GM12875 (cell line): ENCODE results near the gene CLSTN2.

Experiments
- H3K4me3 ChIP-seq: one replicate; pipeline ENCODE4 v1.5.1; 2011; ENCODE audit warnings: low read depth, low read length, control low read depth
- CTCF ChIP-seq: IDR thresholded peaks from 2 replicates; pipeline ENCODE4 v1.5.1; 2011; ENCODE audit warnings: low read depth, mild to moderate bottlenecking, control low read depth, inconsistent platforms, low read length, moderate library complexity, borderline replicate concordance; ENCODE audit not compliant: insufficient read depth

CLSTN2 gene

GRCh38 chr3:140545197-140545596, 610.2 kb downstream of the CLSTN2 start:
- TF ChIP-seq CTCF: no peak
- H3K4me3 ChIP-seq: no peak overlapping the region

- no peak overlapping the region for H3K4me3 ChIP-seq
- TF ChIP-seq CTCF: no peak
Observed at GRCh38 chr3:140545756-140546155, 610.8 kb downstream of the CLSTN2 start.

- TF ChIP-seq CTCF: no peak
- no peak overlapping the region for H3K4me3 ChIP-seq
Observed at GRCh38 chr3:140546649-140547048, 611.7 kb downstream of the CLSTN2 start.

GRCh38 chr3:140552403-140552802, 617.4 kb downstream of the CLSTN2 start:
- H3K4me3 ChIP-seq: no peak overlapping the region
- TF ChIP-seq CTCF: no peak

- H3K4me3 ChIP-seq: no peak overlapping the region
- TF ChIP-seq CTCF: no peak
Observed at GRCh38 chr3:140552898-140553297, 617.9 kb downstream of the CLSTN2 start.

GRCh38 chr3:140553591-140553990, 618.6 kb downstream of the CLSTN2 start:
- no peak for TF ChIP-seq CTCF
- no peak overlapping the region for H3K4me3 ChIP-seq

GRCh38 chr3:140555666-140556065, 620.7 kb downstream of the CLSTN2 start:
- TF ChIP-seq CTCF: no peak
- no peak overlapping the region for H3K4me3 ChIP-seq
